ENCODE measurements around the gene CAPN7. TPM values are rescaled to one million over a fixed set of nuclear protein-coding genes. Genes with fewer than 3 reads are reported as not detected.

CAPN7 gene
- total RNA-seq, 8 experiments from 2014 or later, result 23.4 to 44.3 (median 32.6) TPM

GRCh38 chr3:15300323-15301078 lies 94.5 kb downstream of the CAPN7 start:
- H3K4me3 ChIP-seq, result no peak overlapping the region
- H3K4me1 ChIP-seq (replicated peaks in 1 of 2), result no peaks in the 10 kb centered on the region
- 60 to 100% (median 75%) methylated on average over 1 to 5 of the region's 8 CpGs; no CpG with 5 or more reads in 1 of the 10 experiments for WGBS, 10 experiments
- no peak overlapping the region for H3K27ac ChIP-seq
- ATAC-seq (replicated peaks in 6 of 8), result peak in 6 of 8 experiments; percentile 29 to 89 (median 46)
- in situ Hi-C loops (cut with MboI; ENCODE audit: low pct_unique_long_range_greater_than_20kb in 2 of 9, low sequenced_read_pairs in 9 of 9, unreplicated experiment in 9 of 9), result no loop called here

- no peak for ATAC-seq (replicated peaks in 6 of 8)
- 67 to 100% (median 97%) methylated on average over 1 to 7 of the region's 7 CpGs; no CpG with 5 or more reads in 5 of the 10 experiments for WGBS, 10 experiments
Measured at GRCh38 chr3:15301761-15302160, 95.7 kb downstream of the CAPN7 start.

More at GRCh38 chr3:15301761-15302160, 95.7 kb downstream of the CAPN7 start:
- in situ Hi-C loops (cut with MboI; ENCODE audit: low pct_unique_long_range_greater_than_20kb in 2 of 9, low sequenced_read_pairs in 9 of 9, unreplicated experiment in 9 of 9), result no loop called here
- no peaks in the 10 kb centered on the region for H3K4me1 ChIP-seq (replicated peaks in 1 of 2)
- no peak overlapping the region for H3K27ac ChIP-seq
- no peak overlapping the region for H3K4me3 ChIP-seq

Other genes with a start within 250 kb of the CAPN7 start
- 10 to 100 TPM; 25.0 to 99.9 (median 32.3) TPM for gene MRPS25, start 140.9 kb upstream of the CAPN7 start, total RNA-seq
- 10 to 100 TPM; 13.6 to 32.3 (median 26.4) TPM for gene RBSN, start 107.1 kb upstream of the CAPN7 start, total RNA-seq
- gene SH3BP5, start 126.3 kb downstream of the CAPN7 start, total RNA-seq, result 100 to 1,000 TPM in 1 of 8 experiments, 10 to 100 TPM in 7; 14.3 to 140 (median 38.9) TPM
- 10 to 100 TPM; 25.0 to 41.6 (median 25.5) TPM for gene METTL6, start 221.3 kb downstream of the CAPN7 start, total RNA-seq
- gene EAF1, start 221.4 kb downstream of the CAPN7 start, total RNA-seq, result 10 to 100 TPM; 16.8 to 34.4 (median 26.7) TPM

All from motor neuron (in vitro differentiated cells).